HepG2 (cell line): ENCODE measurements around the gene BHLHE23. TPM values are rescaled to one million over a fixed set of nuclear protein-coding genes. Genes with fewer than 3 reads are reported as not detected.
A peak's percentile ranks its signal among the peaks of the same experiment; 100 is the strongest.

Source experiments
- HNF1B ChIP-seq: sonication (generic); formaldehyde crosslinking; IDR thresholded peaks from 2 replicates; pipeline ENCODE4 v1.5.1; 2020; ENCODE audit warnings: mild to moderate bottlenecking, moderate library complexity, missing genetic modification reagents
- KMT2A ChIP-seq: sonication (generic); formaldehyde crosslinking; IDR thresholded peaks from 2 replicates; pipeline ENCODE4 v1.4.0; 2020; ENCODE audit warnings: missing genetic modification reagents
- MIER3 ChIP-seq: IDR thresholded peaks from 2 replicates; pipeline ENCODE4 v1.6.1; 2016; ENCODE audit warnings: missing compliant biosample characterization, borderline replicate concordance
- POGK ChIP-seq: sonication (generic); formaldehyde crosslinking; conservative IDR thresholded peaks from 2 replicates; pipeline ENCODE4 v1.8.0; 2022; ENCODE audit warnings: mild to moderate bottlenecking, moderate library complexity, missing genetic modification reagents
- SIN3A ChIP-seq: IDR thresholded peaks from 2 replicates; pipeline ENCODE4 v1.6.1; 2011; ENCODE audit warnings: low read depth, mild to moderate bottlenecking, control low read depth, low read length, borderline replicate concordance
- SMAD3 ChIP-seq: sonication (generic); formaldehyde crosslinking; IDR thresholded peaks from 2 replicates; pipeline ENCODE4 v1.4.0; 2020; ENCODE audit warnings: missing genetic modification reagents
- SNAI1 ChIP-seq: sonication (generic); formaldehyde crosslinking; IDR thresholded peaks from 2 replicates; pipeline ENCODE4 v1.5.0; 2020; ENCODE audit warnings: mild to moderate bottlenecking, missing genetic modification reagents, borderline replicate concordance
- SP2 ChIP-seq: sonication (generic); formaldehyde crosslinking; IDR thresholded peaks from 2 replicates; pipeline ENCODE4 v1.5.1; 2020; ENCODE audit warnings: mild to moderate bottlenecking, missing genetic modification reagents
- SP4 ChIP-seq: sonication (generic); formaldehyde crosslinking; IDR thresholded peaks from 2 replicates; pipeline ENCODE4 v1.8.1; 2023; ENCODE audit warnings: mild to moderate bottlenecking, missing genetic modification reagents
- TEAD3 ChIP-seq: optimal IDR thresholded peaks from 2 replicates; pipeline ENCODE3; 2016; ENCODE audit warnings: borderline replicate concordance
- UBTF ChIP-seq: sonication (generic); formaldehyde crosslinking; IDR thresholded peaks from 2 replicates; pipeline ENCODE4 v1.4.0; 2020; ENCODE audit warnings: mild to moderate bottlenecking, missing genetic modification reagents
- YEATS4 ChIP-seq: sonication (generic); formaldehyde crosslinking; IDR thresholded peaks from 2 replicates; pipeline ENCODE4 v1.4.0; 2020; ENCODE audit warnings: missing genetic modification reagents, borderline replicate concordance
- ZBTB42 ChIP-seq: sonication (generic); formaldehyde crosslinking; IDR thresholded peaks from 2 replicates; pipeline ENCODE4 v1.5.0; 2020; ENCODE audit warnings: mild to moderate bottlenecking, missing genetic modification reagents
- ZFP91 ChIP-seq: sonication (generic); formaldehyde crosslinking; IDR thresholded peaks from 2 replicates; pipeline ENCODE4 v1.9.0; 2022; ENCODE audit warnings: missing genetic modification reagents, mild to moderate bottlenecking, borderline replicate concordance
- ZNF143 ChIP-seq: sonication (generic); formaldehyde crosslinking; IDR thresholded peaks from 2 replicates; pipeline ENCODE4 v1.4.0; 2020; ENCODE audit warnings: missing genetic modification reagents
- ZNF354B ChIP-seq: sonication (generic); formaldehyde crosslinking; IDR thresholded peaks from 2 replicates; pipeline ENCODE4 v1.8.0; 2022; ENCODE audit warnings: mild to moderate bottlenecking, missing genetic modification reagents
- ZNF644 ChIP-seq: IDR thresholded peaks from 2 replicates; pipeline ENCODE4 v1.6.1; 2016; ENCODE audit warnings: low read depth
- polyA plus RNA-seq, 8 experiments: library from polyadenylated mRNA; depleted of rRNA in 3 of 8; stranded (reverse) in 7 of 8; unstranded in 1 of 8; fragments of >200 nt; fragmentation: Illumina TruSeq in 4 of 8; extraction: Trizol in 4 of 8; gene quantifications; 2 replicates each; pipeline versions ENCODE4 v1.2.1 to v1.2.3, GENCODE V29; 2011 to 2016; ENCODE audit warnings: low read depth in 4 of 8, missing spikeins in 1 of 8, mixed read lengths in 1 of 8; ENCODE audit not compliant: insufficient read depth in 1 of 8
- total RNA-seq, 5 experiments: library from RNA; depleted of rRNA; stranded (reverse); fragments of >200 nt; fragmentation: Illumina TruSeq; extraction: Trizol; gene quantifications; 2 replicates each; pipeline ENCODE4 v1.2.3, GENCODE V29; 2016; ENCODE audit warnings: low read depth in 1 of 5
- TF ChIP-seq, protein P1 (sequence below): sonication (generic); formaldehyde crosslinking; IDR thresholded peaks from 2 replicates; pipeline ENCODE4 v1.8.1; 2023; ENCODE audit warnings: mild to moderate bottlenecking, inconsistent platforms, moderate library complexity, missing genetic modification reagents, borderline replicate concordance
- TF ChIP-seq, protein P2 (sequence below): sonication (generic); formaldehyde crosslinking; IDR thresholded peaks from 2 replicates; pipeline ENCODE4 v1.5.0; 2020; ENCODE audit warnings: missing genetic modification reagents

Gene BHLHE23
- total and polyA plus RNA-seq, 2 of the 13 experiments (the other 11 are each of a cell fraction or from before 2014, with no cell fraction given): not detected

DNA sequence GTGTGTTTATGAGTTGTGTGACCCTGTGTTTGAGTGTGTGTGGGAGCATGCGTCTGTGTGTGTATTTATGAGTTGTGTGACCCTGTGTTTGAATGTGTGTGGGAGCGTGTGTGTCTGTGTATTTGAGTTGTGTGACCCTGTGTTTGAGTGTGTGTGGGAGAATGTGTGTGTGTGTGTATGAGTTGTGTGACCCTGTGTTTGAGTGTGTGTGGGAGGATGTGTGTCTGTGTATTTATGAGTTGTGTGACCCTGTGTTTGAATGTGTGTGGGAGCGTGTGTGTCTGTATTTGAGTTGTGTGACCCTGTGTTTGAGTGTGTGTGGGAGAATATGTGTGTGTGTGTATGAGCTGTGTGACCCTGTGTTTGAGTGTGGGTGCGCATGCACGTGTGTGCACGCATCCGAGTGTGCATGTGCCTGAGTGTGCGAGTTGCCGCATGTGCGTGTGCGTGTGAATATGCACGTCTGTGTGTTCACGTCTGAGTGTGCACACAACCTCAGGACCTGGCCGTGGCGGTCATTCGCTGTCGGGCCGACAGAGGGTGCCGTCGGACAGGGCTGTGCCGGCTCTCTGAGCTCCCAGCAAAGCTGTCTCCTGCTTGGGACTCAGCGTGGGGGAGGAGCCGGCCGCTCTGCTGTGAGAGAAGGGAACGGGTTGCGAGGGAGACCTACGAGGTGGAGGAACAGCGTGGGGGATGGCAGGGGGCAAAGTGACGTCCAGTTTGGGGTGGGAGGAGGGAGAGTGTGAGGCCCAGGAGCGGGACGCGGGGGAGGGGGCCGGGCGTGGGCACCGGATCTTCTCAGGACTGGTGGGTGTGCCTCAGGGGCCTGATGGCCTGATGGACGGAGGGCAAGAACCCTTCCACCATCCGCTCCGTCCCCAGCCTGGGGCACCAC, 34.6 kb downstream of the BHLHE23 start (continued):
- TF ChIP-seq UBTF (CRISPR knock-in tag) (peak; percentile 83), ZBTB42 (CRISPR knock-in tag) (no peak), POGK (CRISPR knock-in tag) (peak; percentile 42; the same call in 1 of the 2 replicates), ZNF644 (CRISPR knock-in tag) (no peak), KMT2A (CRISPR knock-in tag) (peak; percentile 68; the same call in 1 of the 2 replicates), YEATS4 (0 out of 2 replicates have a peak, but pooled peaks have one; percentile 51), TEAD3 (CRISPR knock-in tag) (peak; percentile 79), MIER3 (peak; percentile 92), SP2 (CRISPR knock-in tag) (no peak), ZNF354B (CRISPR knock-in tag) (no peak), SP4 (CRISPR knock-in tag) (no peak; the same call in 1 of the 2 replicates), SNAI1 (CRISPR knock-in tag) (no peak), SMAD3 (CRISPR knock-in tag) (peak; percentile 88), ZFP91 (CRISPR knock-in tag) (peak; percentile 90; the same call in 1 of the 2 replicates), ZNF143 (CRISPR knock-in tag) (no peak), HNF1B (CRISPR knock-in tag) (peak; percentile 87), SIN3A (no peak)
- TF ChIP-seq, protein P1, sequence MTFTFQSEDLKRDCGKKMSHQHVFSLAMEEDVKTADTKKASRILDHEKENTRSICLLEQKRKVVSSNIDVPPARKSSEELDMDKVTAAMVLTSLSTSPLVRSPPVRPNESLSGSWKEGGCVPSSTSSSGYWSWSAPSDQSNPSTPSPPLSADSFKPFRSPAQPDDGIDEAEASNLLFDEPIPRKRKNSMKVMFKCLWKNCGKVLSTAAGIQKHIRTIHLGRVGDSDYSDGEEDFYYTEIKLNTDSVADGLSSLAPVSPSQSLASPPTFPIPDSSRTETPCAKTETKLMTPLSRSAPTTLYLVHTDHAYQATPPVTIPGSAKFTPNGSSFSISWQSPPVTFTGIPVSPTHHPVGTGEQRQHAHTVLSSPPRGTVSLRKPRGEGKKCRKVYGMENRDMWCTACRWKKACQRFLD (CRISPR knock-in tag): no peak
- TF ChIP-seq, protein P2, sequence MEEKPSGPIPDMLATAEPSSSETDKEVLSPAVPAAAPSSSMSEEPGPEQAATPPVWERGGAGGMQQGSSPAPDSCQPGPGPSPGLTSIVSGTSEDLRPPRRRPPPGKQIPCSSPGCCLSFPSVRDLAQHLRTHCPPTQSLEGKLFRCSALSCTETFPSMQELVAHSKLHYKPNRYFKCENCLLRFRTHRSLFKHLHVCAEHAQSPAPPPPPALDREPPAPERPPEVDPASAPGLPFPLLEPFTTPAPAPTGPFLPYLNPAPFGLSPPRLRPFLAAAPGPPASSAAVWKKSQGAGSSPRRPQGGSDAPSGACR (CRISPR knock-in tag): peak; percentile 86; the same call in 1 of the 2 replicates
